ENCODE results near the gene ATMIN.
A peak's percentile ranks its signal among the peaks of the same experiment; 100 is the strongest.

The ATMIN gene

DNA sequence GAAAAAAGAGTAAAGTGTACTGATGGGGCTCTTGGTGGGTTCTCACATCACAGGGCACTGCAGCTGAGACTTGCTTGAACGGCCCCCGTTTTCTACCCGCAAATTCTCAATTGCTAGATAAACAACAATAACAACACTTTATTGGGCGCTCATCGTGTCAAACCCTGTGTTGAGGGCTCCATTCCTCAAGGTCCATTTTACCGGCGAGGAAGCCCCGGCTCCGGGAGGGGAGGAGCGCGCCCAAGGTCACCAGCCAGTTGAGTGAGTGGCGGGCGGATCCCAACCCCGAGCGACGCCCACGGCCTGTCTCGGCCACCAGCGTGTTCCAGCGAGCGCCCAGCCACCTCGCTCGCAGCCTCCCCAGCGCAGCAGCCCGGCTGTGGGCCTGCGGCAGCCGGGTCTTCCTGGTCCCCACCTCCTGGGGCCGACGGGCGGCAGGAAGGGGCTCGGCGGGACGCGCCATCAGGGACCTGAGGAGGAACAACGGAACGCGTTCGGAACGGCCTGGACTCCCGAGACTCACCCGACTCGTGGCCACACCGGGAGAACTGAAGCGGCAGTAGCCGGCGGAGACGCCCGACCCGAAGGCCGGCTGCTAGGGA, 29.3 kb upstream of the ATMIN start:
- peak; percentile 41 for DNase-seq

DNA sequence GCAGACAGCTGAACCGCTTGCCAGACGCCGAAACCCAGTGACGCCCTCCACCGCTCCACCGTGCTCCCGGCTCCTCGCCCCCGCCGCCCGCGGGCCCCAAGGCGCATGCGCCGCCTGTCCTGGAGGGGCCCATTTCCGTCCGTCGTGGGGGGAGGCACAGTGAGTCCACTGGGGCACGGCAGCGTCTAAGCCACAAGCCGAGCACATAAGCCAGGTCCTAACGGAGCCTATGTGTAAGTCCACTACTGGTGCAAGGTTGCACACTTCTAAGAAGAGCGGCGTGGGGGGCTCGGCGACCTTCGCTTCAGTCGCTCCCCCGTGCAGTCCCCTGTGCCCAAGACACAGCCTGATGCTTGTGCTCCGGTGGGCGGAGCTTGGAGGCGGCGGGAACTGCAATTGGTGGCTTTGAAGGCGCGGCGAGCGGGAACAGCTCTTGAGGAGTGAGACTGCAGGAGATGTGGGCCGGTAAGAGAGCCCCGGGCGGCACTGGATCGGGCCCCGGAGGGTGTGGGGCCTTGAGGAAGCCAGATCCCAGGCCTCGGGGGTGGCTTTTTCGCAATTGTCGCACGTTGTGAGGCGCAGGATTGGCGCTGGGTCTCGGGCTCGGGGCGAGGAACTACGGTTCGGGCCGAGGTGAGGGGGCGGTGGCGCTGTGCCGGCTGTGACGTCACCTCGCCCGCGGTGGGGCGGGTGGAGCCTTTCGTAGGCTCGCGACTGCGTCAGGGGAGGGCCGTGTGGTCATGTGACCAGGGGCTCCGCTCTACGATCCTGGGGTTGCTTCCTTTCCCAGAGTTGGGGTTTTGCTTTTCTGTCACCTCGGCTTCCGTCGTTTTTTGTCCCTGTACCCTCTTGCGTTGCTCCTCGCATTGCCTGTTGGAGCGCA, 28.6 kb upstream of the ATMIN start, which contains the start of the genes CENPN and CMC2:
Gene CENPN, plus strand, starts transcription at position 402 of the 883 bp plus-strand sequence. CDS start 4,726 bp downstream, outside the sequence.
Gene CMC2, minus strand, starts transcription at position 73 of the 883 bp plus-strand sequence. CDS start 9,491 bp downstream, outside the sequence.
- peak; percentile 95 for DNase-seq

DNA sequence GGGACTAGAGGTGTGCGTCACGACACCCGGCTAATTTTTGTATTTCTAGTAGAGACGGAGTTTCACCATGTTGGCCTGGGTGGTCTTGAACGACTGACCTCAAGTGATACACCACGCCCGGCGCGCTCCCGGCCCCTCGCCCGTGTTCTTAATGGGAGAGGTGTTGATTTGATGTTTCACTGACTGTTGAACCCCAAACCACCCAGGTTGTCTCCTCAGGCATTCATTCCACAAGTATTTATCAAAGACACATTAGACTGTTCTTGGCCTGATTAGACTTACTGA, 27.2 kb upstream of the ATMIN start:
- no peak for DNase-seq

DNA sequence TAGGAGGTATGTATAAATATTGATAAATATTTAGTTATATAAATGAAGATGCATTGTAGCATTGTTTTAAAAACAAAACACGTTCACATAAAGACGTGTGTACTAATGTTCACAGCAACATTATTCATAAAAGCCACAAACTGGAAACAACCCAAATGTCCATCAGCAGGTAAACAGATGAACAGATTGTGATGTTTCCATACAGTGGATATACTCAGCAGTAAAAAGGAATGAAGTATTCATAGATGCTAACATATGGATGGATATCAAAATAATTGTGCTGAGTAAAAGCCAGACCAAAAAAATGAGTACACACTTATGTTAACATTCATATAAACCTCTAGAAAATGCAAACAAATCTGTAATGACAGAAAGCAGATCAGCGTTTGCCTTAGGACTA, 22.7 kb upstream of the ATMIN start:
- no peak for DNase-seq

DNA sequence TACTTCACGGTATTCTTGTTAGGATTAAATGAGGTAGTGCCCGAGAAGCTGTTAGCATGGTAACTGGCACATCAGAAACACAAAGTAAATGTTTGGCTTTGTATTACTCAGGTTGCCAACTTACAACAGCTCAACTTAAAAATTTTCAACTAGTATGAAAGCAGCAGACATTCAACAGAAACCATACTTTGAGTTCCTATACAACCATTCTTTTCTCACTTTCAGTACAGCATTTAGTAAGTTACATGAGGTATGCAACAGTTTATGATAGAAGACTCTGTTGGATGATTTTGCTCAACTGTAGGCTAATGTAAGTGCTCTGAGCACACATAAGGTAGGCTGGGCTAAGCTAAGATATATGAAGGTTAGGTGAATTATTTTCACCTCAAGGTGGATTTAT, 21.0 kb upstream of the ATMIN start:
- no peak for DNase-seq

DNA sequence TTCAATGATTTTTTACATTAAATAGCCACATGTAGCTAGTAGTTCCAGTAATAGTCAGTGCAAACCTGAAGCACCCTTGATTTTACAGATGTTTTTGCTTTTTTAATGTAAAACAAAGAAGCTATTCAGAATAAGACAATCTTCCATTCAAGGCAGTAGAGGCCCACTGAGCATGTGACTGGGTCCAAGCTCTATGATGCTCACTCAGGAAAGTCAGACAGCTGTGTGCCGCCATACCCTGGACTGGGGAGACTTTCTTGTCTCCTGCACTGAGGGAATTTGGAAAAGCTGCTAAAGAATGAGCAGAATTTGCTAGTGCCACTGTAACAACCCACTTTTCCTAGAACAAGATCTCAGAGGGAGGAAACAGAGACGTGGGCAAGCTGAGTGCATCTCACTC, 17.1 kb upstream of the ATMIN start:
- DNase-seq, result no peak

DNA sequence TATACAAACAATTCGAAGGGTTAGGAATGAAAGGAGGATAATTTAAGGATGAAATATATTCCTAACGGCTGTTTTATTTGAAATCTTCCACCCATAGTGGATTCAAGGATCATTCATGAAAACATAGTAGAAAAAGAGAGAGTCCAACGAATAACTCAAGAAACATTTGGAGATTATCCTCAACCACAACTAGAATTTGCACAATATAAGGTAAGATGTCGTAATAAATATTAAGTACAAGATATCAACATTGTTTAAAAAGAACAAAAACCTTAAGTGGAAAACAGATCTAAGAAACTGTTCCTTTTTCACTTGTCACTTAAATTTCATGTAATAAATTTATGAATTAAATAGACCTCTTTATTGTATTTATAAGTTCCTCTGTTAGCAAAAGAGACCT, 9.2 kb upstream of the ATMIN start:
- no peak for DNase-seq

DNA sequence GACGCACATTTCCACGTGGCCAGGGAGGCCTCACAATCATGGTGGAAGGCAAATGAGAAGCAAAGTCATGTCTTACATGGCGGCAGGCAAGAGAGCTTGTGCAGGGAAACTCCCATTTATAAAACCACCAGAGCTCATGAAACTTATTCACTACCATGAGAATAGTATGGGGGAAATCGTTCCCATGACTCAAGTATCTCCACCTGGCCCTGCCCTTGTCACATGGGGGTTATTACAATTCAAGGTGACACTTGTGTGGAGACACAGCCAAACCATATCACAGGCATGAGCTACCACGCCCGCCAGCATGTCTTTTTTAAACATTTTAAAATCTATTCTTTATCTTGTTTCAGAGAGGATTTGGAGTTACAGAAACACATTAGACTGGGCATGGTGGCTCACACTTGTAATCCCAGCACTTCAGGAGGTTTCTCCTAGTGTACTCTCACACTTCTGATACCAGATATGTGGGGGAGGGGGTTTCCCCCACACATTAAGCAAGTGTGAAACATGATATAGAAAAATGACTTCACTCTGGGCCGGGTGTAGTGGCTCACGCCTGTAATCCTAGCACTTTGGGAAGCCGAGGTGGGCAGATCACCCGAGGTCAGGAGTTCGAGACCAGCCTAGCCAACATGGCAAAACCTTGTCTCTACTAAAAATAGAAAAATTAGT, 5.6 kb upstream of the ATMIN start:
- DNase-seq, result no peak

DNA sequence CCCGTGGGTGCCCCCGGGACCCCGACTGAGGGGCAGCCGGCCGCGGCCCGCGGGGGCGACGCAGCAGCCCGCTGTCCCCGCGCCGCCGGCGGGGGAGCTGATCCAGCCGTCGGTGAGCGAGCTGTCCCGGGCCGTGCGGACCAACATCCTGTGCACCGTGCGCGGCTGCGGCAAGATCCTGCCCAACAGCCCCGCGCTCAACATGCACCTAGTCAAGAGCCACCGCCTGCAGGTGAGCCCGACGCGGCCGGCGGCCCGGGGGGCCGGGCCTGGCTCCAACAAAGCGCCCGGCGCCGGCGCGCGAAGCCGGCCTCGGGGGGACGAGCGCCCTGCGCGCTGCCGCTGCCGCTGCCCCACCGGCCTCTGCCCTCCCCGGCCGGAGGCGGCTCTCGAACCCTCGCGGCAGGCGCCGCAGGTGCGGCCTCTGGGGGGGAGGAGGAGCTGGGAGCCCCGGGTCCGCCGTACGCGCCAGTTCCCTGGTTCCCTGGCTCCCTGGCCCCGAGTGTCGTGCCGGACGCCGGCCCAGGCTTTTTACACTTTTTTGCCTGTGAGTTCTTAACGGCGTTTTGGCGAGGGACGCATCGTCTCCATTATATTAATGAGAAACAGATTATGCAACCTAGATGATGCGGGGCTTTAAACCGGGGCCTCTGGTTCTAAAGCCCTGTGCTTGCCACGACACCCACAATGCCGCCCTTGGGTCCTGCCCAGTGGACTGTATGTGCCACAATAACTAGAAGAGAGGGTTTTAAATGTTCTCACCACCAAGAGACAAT, 521 bp downstream of the ATMIN start:
- DNase-seq, result no peak

DNA sequence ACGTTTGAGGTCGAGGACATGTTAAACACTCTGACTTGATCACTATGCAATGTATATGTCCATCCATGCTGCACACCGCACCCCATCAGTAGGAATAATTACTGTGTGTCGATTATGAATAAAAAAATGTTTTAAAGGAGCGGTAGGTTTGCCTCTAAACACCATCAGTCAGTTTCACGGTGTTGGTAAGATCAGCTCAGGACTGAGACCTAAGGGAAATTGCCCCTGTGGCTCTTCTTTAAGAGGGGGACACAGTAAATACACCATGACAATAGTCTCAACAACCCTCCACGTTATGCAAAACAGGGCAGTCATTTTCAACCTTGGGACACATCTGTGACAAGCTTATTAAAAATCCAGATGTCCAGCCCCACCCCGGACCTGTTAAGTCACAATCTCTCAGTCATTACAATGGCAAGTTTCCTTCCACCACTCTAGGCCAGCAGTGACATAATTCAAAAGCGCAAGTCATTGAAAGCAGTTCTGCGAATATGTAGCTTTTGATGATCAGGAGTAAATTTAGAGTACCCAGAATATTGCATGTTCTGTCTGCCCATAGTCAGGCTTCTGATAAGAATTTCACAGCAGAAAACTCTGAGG, 1.2 kb downstream of the ATMIN start:
- DNase-seq, result no peak

DNA sequence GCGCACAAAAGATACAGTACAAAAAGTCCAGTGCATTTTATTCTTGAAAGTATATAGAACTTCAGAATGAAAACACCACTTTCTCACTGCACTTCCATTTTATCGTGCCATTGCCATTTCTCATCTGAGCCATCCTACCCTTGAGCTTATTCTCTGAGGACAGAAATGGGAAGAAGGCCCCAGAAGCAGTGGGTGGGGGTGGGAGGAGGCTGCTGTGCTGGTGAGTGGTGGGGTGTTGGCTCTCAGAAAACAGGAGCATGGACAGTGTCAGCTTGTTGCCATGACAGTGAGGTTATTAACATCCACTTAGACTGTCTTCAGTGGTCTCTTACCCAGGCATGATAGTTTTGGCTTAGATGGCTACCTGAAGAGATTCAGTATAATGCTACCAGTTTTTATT, 4.5 kb downstream of the ATMIN start:
- no peak for DNase-seq

DNA sequence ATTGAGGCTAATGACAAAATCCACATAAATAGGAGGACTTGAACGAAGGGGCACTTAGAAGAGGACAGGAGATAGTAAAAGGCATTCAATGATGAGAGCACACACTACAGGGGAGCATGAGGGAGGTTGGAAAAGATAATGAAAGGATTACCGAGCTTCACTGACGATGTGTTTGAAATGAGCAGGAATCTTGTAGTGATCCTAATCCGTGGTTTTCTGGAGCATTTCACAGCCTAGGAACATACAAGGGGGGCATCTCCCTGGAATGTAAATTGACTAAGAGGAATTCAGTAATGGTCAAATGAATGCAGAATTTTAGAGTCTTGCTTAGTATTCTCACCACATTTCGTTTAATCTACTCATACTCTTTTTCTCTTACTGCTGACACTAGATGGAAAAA, 5.2 kb downstream of the ATMIN start:
- DNase-seq, result no peak

DNA sequence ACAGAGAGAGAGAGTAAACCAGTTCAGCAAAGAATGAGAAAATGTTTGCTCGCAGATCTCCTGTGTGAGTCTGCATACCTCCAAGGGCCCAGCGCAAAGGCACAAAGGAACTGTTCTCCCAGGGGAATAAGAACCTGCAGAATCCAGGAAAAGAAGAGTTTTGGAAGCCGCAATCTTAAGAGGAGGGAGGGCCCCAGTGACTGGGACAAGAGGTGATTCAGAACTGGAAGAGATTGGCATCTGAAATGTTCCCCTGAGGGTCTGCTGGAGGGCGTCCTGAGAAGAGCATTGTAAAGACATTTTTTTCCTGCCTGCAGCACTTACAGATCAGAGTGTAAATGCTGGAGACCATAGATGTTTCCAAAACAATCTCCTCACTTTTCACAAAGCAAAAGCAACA, 6.1 kb downstream of the ATMIN start:
- no peak for DNase-seq

DNA sequence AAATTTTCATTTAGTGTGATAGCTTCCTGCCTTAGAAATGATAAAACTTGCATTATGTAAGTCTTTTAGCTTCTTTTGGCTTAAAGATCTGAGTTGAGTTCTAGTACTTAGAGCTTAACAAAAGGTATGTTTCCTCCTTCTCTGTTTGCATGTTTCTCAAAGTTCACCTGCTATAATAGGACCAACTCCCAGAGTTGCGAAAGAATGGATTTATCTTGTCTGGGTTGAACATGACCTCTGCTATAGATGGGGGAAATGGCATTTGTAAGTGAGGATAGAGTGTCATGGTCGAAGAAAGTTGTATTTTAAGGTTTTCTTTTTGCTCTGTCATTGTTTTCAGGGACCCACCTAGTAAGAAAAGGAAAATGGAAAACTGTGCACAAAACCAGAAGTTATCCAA, 7.2 kb downstream of the ATMIN start:
- no peak for DNase-seq

DNA sequence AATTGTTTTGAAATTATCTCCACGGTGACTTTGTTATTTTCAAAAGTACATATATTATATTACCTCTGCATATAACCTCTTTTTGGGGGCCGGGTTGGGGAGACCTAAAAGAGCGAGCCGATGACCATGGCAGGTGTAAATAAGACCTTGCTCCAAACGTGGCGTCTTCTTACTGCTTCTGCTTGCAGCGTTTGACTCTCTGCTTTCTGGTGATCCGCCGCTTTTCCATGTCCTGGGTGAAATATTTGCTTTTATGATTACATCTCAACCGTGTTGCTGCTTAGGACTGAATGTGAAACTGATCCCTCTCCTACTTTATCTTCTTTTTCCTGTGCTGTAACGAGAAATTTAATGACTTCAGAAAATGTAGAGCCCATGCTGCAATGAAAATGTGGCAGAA, 18.1 kb downstream of the ATMIN start:
- no peak for DNase-seq

DNA sequence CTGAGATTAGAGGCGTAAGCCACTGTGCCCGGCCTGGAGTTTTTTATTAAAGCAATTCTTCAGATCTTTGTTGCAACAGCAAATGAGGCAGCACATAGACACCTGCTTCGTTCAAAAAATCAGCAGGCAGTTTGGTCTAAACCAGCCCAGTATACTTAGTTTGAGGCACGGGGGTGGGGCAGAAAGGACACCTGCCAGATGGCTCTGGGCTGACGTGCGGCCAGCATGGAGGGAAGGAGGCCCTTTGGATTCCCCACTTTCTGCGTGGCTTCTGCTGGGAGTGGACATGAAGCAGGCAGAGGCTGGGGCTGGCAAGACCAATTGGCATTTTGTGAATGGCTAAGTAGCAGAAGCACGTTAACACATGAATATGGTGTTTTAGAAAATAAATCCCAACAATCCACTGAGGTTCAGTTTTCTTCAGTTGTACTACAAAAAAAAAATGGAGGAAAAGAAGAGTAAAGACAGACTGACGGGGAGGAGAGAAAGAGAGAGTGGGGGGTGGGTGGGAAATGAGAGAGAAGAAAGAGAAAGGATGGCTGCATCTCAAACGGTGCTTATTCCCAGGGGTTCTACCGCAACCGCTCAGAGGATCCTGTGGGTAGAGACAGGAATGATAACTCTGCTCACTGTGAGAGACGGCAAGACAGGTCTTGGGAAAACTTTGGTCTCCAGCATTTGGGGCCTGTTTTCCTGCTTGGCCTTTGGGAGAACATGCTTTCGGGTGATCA, 25.1 kb downstream of the ATMIN start:
- no peak for DNase-seq

DNA sequence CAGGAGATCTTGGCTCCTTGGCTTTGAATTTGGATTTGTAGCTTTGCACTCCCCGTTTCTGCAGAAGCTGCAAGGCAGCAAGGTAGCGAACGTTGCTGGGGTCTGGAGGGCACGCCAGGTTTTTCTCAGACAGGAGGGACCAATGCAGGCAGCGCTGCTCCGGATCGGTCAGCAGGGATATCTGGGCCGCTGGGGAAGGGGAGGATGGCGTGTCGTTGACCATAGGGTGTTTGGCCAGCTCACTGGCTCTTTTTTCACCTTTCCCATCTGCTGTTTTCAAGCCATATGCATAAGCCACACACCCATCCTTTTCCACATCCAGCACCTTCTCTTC, 25.6 kb downstream of the ATMIN start:
- no peak for DNase-seq

DNA sequence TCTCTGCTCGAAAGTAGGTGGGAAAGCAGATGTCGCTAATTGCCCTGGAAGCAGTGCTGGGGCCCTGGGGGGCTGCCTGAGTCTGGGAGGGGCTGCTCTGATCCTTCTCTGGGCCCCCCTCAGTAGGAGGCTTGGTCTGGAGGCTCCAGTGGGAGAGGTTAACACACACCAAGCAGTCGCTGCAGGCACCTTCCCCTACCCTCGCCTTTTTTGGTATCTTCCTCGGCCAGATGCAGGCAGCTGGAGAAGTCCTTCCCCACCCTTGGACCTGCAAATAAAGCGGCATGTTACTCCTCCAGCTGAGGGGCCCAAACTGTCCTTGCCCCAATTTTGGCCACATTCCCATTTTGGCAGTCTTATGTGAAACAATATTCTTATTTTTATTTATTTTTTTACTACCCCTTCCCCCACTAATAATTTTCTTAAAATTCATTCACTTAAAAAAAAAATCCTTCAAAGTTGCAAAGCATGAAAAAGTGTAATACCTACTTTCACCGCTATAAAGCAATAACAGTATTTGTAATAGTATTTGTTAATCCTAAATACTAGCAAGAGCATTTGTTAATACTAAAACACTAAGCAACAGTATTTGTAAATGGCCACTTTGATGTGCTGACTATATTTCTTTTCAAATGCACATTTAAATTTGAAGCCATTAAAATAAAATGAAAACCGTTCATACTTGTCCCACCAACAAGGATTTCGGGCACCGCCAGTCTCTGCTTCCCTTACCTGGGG, 26.4 kb downstream of the ATMIN start:
- DNase-seq, result no peak

DNA sequence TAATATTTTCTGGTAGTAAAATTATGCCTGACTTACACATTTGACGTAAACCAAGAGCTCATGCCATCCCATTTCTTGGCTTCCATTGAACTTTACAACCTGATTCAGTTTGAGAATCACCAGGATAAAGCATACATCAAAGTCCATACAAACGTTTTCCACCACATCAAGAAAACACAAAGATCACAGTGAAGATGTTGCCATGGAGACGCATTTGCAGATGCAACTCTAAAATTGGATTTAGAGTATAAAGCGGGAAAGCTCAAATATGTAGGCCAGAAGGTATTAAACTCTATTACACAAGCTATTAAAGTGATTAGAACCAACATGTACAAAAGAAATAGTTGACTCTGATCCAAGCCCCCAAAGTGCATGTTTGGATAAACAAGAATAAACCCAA, 31.0 kb downstream of the ATMIN start:
- DNase-seq, result no peak

DNA sequence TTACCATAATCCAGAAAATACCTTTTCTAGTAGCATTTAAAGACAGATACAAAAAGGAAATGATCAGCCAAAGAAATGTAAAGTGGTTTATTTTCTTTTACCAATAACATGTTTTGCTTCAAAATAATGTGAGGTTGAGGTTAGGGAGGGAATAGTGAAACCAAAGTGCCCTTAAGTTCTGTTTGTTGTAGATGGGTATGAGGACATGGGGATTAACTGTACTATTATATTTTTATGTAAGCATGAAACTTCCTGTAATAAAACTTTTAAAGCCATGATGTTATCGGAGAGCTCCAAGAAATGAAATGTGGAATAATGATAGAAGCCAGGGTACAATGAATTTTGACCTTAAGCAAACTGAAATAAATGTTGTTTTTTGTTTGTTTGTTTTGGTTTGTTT, 31.5 kb downstream of the ATMIN start:
- DNase-seq, result no peak

DNA sequence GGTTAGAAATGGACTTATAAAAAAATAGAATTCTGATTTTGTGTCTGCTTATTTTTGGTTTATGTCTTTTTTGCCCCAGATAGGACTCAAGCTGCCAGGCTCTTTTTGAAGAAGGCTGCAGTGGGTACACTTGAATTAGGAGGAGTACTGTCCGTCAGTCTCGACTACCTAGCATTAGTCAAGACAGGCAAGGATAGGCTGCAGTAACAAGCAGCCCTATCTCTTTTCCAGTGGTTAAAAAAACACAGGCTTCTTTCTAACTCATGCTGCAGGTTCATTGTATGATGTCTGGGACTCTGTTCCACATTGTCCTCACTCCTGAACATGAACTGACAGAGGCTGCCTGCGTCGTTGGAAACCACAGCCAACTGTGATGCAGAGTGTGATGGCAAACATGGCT, 33.4 kb downstream of the ATMIN start:
- DNase-seq, result no peak

DNA sequence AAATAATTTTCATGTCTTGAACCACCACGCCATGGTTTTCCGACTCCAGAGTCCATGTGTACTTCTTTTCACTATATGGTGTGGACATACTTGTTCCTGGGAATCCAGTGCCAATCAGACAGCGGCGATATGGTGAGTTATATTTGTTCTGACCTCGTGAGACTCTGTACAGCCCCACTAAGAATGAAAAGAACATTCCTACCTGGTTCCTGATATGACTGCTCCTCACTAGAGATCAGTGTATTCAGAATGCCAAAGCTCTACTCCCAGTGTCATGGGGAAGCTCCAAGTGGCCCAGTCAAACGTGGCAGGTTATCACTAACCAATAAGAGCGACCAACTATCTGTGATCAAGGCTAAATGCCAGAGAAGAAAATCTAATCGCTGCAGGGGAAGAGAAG, 35.3 kb downstream of the ATMIN start:
- DNase-seq, result no peak
